PC-3 (cell line): ENCODE data around the gene PTPRN2.

Source experiments
- CTCF ChIP-seq: fragments of 300-600 bp; sonication (generic); conservative IDR thresholded peaks from 2 replicates; pipeline ENCODE4 v1.5.1; 2017; ENCODE audit warnings: antibody characterized with exemption, low read depth, mild to moderate bottlenecking, low read length
- EZH2 ChIP-seq: fragments of 300-600 bp; sonication (generic); IDR thresholded peaks from one replicate; pipeline ENCODE4 v1.6.1; 2017; ENCODE audit warnings: antibody characterized with exemption, mild to moderate bottlenecking, low read length; ENCODE audit not compliant: unreplicated experiment
- EZH2phosphoT487 ChIP-seq: fragments of 300-600 bp; sonication (generic); IDR thresholded peaks from 2 replicates; pipeline ENCODE4 v1.6.1; 2018; ENCODE audit warnings: mild to moderate bottlenecking, antibody characterized with exemption, low read length, borderline replicate concordance

GRCh38 chr7:157824819-157825121 is 762.9 kb downstream of the PTPRN2 start:
- no peak for TF ChIP-seq CTCF
- TF ChIP-seq EZH2 = no peak
- no peak for TF ChIP-seq EZH2phosphoT487
